Mammary epithelial cell (primary cell): Measurements from ENCODE around the gene PVR.

ENCODE experiments used
- CTCF ChIP-seq, 2 donors: IDR thresholded peaks in 1 of 2; conservative IDR thresholded peaks in 1 of 2; 2 replicates each; pipeline ENCODE4 v1.5.1; 2011 to 2012; ENCODE audit warnings: inconsistent platforms in 2 of 2, low read length in 2 of 2, mild to moderate bottlenecking in 2 of 2, control low read depth in 1 of 2, low read depth in 1 of 2; ENCODE audit not compliant: insufficient read depth in 1 of 2; ENCODE audit errors: extremely low read depth in 1 of 2
- EZH2 ChIP-seq: IDR thresholded peaks from 2 replicates; pipeline ENCODE4 v1.6.1; 2012; ENCODE audit warnings: low read length, inconsistent platforms, borderline replicate concordance

- TF ChIP-seq CTCF (conservative IDR thresholded peaks at IDR 0.05 in 1 of 2, IDR thresholded peaks at IDR 0.05 in 1 of 2; ENCODE audit: extremely low read depth in 1 of 2, insufficient read depth in 1 of 2, low read depth in 1 of 2, low read length in 2 of 2), result no peak
- no peak for TF ChIP-seq EZH2
Measured at GRCh38 chr19:44706506-44707236, 63.0 kb downstream of the PVR start.
